ENCODE data around the gene RBM4. TPM values are rescaled to one million over a fixed set of nuclear protein-coding genes. Genes with fewer than 3 reads are reported as not detected.
"Not testable (repeated sequence)": the region's sequence is repeated elsewhere in the genome, so short reads cannot be mapped to it uniquely, and the experiment has no call there.

Gene RBM4
- total RNA-seq, 2 donors from 2014 or later: 116 to 135 TPM

DNA sequence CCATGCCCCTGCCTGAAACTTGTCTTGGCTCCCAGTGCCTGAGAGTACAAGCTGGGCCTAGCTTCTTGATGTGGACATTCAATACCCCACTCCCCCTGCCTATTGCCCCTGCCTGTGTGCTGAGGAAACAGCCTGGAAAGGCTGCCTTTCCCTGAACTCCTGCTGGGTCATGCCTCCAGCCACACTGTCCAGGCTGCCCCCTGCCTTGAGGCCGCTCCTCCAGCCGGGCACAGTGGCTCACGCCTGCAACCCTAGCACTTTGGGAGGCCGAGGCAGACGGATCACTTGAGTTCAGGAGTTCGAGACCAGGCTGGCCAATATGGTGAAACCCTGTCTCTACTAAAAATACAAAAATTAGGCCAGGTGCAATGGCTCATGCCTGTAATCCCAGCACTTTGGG, 35.4 kb upstream of the RBM4 start:
- Mint-ChIP-seq H3K4me3 (no peak overlapping the region), H3K9me3 (no peaks in the 10 kb centered on the region), H3K36me3 (ENCODE audit: insufficient read depth in 2 of 2) (peaks cover 0 to 1% of the 10 kb centered on the region in 2 donors), H3K4me1 (ENCODE audit: low read depth) (no peaks in the 10 kb centered on the region), H3K27ac (no peak overlapping the region), H3K27me3 (ENCODE audit: low read depth) (no peaks in the 10 kb centered on the region)
- ATAC-seq (replicated peaks in 1 of 2): no peak
- no peak for DNase-seq

DNA sequence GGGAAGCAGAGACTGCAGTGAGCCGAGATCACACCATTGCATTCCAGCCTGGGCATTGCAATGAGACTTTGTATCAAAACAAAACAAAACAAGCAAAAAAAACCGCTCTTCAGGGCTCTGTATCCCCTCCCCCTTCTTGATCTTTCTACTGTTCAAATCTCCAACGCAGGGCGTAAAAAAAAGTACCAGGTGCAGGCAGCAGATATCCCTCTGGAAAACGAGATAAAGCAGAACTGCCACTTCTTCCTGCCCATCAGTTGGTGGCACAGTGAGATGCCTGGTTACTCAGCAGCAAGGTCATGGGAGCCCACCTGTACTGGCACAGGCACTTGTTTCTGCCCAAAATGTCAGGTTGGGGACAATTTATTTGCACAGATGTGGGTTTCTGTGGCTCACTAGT, 34.3 kb upstream of the RBM4 start:
- Mint-ChIP-seq H3K27ac (no peak overlapping the region), H3K4me1 (ENCODE audit: low read depth) (no peaks in the 10 kb centered on the region), H3K36me3 (ENCODE audit: insufficient read depth in 2 of 2) (peaks cover 0 to 1% of the 10 kb centered on the region in 2 donors), H3K9me3 (no peaks in the 10 kb centered on the region), H3K4me3 (no peak overlapping the region), H3K27me3 (ENCODE audit: low read depth) (no peaks in the 10 kb centered on the region)
- no peak for DNase-seq
- ATAC-seq (replicated peaks in 1 of 2): no peak

DNA sequence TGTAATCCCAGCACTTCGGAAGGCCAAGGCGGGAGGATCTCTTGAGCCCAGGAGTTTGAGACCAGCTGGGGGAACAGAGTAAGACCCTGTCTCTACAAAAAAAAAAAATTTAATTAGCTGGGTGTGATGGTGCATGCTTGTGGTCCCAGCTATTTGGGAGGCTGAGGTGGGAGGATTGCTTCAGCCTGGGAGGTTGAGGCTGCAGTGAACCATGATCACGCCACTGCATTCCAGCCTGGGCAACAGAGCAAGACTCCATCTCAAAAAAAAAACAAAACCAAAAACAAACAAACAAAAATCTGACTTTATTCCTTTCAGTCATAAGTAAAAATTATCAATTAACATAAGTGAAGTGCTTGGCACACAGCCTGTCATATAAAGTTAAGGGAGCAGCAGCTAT, 31.9 kb upstream of the RBM4 start:
- H3K9me3 Mint-ChIP-seq; H3K27me3 Mint-ChIP-seq (ENCODE audit: low read depth); DNase-seq; H3K4me3 Mint-ChIP-seq; ATAC-seq (replicated peaks in 1 of 2); H3K36me3 Mint-ChIP-seq (ENCODE audit: insufficient read depth in 2 of 2); H3K27ac Mint-ChIP-seq: not testable (repeated sequence)
- peaks cover 12% of the 10 kb centered on the region for H3K4me1 Mint-ChIP-seq (ENCODE audit: low read depth)

DNA sequence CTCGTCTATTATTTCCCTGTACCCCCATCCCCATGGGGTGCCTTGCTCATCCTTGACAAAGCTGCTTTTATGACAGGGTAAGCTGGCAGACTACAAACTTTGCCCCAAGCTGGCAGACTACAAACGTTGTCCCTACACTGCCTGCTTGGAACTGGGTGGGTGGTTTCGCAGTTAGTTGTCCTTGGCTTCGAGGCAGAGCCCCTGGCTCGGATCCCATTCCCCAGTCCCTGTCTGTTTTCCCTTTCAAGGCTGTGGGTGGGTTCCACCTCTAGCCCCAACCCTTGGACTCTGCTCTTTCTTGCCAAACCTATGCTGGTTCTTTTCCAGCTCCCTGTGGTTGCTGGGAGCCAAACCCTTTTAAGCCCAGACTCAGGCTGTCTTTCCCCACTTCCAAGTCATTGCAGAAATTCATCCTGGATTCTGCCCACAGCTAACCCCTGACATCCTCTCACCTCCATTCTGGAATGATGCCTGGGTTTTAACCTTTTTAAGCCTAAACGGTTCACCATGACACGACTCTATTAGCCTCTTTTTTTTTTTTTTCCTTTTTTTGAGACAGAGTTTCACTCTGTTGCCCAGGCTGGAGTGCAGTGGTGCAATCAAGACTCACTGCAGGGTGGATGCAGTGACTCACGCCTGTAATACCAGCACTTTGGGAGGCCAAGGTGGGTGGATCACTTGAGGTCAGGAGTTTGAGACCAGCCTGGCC, 31.2 kb upstream of the RBM4 start:
- Mint-ChIP-seq H3K4me1 (ENCODE audit: low read depth) (peaks cover 12% of the 10 kb centered on the region), H3K4me3 (no peak overlapping the region), H3K36me3 (ENCODE audit: insufficient read depth in 2 of 2) (peaks cover 0 to 1% of the 10 kb centered on the region in 2 donors), H3K27me3 (ENCODE audit: low read depth) (no peaks in the 10 kb centered on the region), H3K9me3 (no peaks in the 10 kb centered on the region), H3K27ac (no peak overlapping the region)
- DNase-seq: no peak
- no peak for ATAC-seq (replicated peaks in 1 of 2)

DNA sequence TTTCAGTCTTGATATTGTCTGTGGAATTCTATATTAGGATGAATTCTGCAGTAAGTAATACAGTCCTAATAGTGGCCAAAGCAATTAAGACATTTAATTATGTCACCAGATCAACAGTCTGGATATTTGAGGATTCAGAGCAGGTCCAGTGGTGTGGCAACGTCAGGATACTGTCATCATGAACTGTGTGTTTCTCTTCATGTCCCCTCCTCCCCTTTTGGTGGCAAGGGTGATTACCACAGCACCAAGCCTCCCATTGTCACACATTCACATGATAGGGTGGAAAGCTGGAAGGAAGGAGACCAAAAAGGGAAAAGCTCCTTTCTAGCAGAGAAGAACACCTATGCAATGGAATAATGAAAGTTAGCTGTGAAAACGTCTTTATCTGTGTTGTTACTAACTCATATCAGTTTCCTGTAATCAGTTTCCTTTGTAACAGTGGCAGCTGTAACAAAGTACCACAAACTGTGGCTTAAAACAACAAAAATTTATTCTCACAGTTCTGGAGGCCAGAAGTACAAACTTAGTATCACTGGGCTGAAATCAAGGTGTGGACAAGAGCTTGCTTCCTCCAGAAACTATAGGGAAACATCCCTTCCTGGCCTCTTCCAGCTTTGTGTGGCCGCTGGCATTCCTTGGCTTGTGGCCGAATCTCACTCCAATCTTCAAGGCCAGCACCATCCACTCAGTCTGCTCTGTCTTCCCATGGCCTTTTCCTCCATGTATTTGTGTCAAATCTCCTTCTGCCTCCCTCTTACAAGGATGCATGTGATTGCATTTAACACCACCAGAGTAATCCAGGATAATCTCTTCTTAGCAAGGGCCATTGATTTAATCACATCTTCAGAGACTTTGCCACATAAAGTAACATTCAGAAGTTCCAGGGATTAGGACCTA, 28.5 kb upstream of the RBM4 start:
- no peak for ATAC-seq (replicated peaks in 1 of 2)
- Mint-ChIP-seq H3K27me3 (ENCODE audit: low read depth) (no peaks in the 10 kb centered on the region), H3K27ac (peak overlapping the region; percentile 22), H3K9me3 (no peaks in the 10 kb centered on the region), H3K4me1 (ENCODE audit: low read depth) (peaks cover 15% of the 10 kb centered on the region), H3K36me3 (ENCODE audit: insufficient read depth in 2 of 2) (peaks cover 0 to 1% of the 10 kb centered on the region in 2 donors), H3K4me3 (no peak overlapping the region)
- DNase-seq: no peak

DNA sequence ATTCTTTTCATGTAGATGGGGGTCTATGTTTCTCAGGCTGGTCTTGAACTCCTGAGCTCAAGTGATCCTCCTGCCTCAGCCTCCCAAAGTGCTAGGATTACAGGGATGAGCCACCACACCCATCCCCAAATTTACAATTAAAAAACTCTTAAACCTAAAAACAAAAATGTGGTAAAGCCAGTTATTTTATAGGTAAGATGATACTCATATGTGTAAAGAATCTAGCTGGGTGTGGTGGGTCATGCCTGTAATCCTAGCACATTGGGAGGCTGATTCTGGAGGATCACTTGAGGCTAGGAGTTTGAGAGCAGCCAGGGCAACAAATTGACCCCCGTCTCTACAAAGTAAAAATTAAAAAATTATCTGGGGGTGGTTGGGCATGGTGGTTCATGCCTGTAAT, 26.0 kb upstream of the RBM4 start:
- no peaks in the 10 kb centered on the region for H3K27me3 Mint-ChIP-seq (ENCODE audit: low read depth)
- DNase-seq (no peak), ATAC-seq (replicated peaks in 1 of 2) (no peak)
- no peak overlapping the region for H3K27ac Mint-ChIP-seq
- H3K9me3 Mint-ChIP-seq: no peaks in the 10 kb centered on the region
- peaks cover 26% of the 10 kb centered on the region for H3K4me1 Mint-ChIP-seq (ENCODE audit: low read depth)
- no peak overlapping the region for H3K4me3 Mint-ChIP-seq
- peaks cover 7 to 12% of the 10 kb centered on the region in 2 donors for H3K36me3 Mint-ChIP-seq (ENCODE audit: insufficient read depth in 2 of 2)

DNA sequence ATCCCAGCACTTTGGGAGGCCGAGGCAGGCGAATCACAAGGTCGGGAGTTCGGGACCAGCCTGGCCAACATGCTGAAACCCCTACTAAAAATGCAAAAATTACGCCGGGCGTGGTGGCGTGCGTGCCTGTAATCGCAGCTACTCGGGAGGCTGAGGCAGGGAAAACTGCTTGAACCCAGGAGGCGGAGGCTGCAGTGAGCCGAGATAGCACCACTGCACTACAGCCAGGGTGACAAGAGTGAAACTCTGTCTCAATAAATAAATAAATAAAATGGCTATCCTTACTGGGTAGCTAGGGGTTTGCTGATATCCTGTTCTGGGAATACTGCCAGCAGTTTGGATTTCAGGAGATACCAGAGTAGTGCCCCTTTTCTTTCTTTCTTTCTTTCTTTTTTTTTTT, 24.4 kb upstream of the RBM4 start:
- no peaks in the 10 kb centered on the region for H3K27me3 Mint-ChIP-seq (ENCODE audit: low read depth)
- no peaks in the 10 kb centered on the region for H3K9me3 Mint-ChIP-seq
- no peak for DNase-seq
- H3K27ac Mint-ChIP-seq: no peak overlapping the region
- H3K4me3 Mint-ChIP-seq: peak overlapping the region in 1 of 2 donors; percentile 24
- peaks cover 18 to 27% of the 10 kb centered on the region in 2 donors for H3K36me3 Mint-ChIP-seq (ENCODE audit: insufficient read depth in 2 of 2)
- H3K4me1 Mint-ChIP-seq (ENCODE audit: low read depth): peaks cover 33% of the 10 kb centered on the region
- no peak for ATAC-seq (replicated peaks in 1 of 2)

DNA sequence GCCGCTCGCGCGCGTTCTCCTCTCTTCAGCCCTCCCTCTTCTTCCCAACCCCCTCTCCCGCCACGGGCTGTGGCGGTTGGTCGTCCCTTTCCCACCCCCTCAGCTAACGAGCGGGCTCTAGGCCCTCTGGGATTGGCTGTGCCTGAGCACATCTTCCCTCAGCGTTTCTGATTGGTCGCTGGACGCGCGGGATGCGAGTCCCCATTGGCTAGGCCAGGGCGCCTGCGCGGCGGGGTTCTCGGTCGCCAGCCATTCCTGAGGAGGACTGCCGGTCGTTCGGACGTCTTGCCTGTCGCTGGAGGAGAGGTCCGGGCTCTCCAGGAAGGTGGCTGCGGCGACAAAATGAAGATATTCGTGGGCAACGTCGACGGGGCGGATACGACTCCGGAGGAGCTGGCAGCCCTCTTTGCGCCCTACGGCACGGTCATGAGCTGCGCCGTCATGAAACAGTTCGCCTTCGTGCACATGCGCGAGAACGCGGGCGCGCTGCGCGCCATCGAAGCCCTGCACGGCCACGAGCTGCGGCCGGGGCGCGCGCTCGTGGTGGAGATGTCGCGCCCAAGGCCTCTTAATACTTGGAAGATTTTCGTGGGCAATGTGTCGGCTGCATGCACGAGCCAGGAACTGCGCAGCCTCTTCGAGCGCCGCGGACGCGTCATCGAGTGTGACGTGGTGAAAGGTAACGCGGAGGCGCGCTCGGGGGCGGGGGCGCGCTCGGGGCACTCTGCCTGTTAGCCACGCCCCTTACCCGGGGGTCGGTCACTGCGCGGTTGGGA, 21.9 kb upstream of the RBM4 start, which contains the start of gene RBM14:
Gene RBM14 (plus strand): TSS at position 252 of the 776 bp plus-strand sequence. CDS start 91 bp downstream, at position 343.
- H3K4me3 Mint-ChIP-seq: peak within 1 kb of the TSS; percentile 99 to 100
- peaks cover 46% of the 10 kb centered on the region for H3K4me1 Mint-ChIP-seq (ENCODE audit: low read depth)
- H3K27ac Mint-ChIP-seq: peak within 1 kb of the TSS; percentile 98
- peak; percentile 98 to 99 for DNase-seq
- peaks cover 23 to 36% of the 10 kb centered on the region in 2 donors for H3K36me3 Mint-ChIP-seq (ENCODE audit: insufficient read depth in 2 of 2)
- peak; percentile 93 for ATAC-seq (replicated peaks in 1 of 2)
- no peaks in the 10 kb centered on the region for H3K27me3 Mint-ChIP-seq (ENCODE audit: low read depth)
- no peaks in the 10 kb centered on the region for H3K9me3 Mint-ChIP-seq

DNA sequence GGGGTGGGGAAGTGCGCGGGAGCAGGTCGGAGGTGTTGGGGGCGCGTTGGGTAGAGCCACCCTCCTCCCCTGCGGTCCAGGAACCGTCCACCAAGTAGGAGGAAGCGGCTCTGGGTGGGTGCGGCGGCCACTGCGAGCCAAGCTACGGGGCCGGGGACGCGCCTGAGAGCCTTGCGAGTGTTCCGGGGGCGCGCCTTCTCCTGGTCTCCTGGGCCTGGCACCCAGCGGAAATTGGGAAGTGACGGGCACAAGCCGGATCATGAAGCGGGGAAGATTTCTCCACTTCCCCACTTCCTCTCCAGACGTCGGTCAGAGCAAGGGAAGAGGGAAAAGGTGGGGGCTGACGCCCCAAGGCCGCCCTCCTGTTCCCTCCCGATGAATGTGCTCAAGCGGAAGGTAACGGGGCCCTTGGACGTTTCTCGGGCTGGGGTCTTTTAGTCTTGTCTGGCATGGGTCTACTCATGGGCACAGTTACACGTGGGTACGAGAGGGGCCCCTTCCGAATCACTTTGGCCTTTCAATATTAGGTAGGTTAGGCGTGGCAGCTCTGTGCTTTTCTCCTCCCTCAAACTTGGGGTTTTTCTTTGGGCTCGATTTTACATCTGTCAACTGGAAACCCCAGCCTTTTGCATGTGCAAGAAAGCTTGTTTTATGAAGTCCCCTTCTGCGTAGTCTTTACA, 21.2 kb upstream of the RBM4 start:
- Mint-ChIP-seq H3K27me3 (ENCODE audit: low read depth) (no peaks in the 10 kb centered on the region), H3K9me3 (no peaks in the 10 kb centered on the region), H3K27ac (peak overlapping the region; percentile 98), H3K4me3 (peak overlapping the region; percentile 99 to 100), H3K36me3 (ENCODE audit: insufficient read depth in 2 of 2) (peaks cover 23 to 42% of the 10 kb centered on the region in 2 donors), H3K4me1 (ENCODE audit: low read depth) (peaks cover 54% of the 10 kb centered on the region)
- ATAC-seq (replicated peaks in 1 of 2) (peak in 1 of 2 donors; percentile 6), DNase-seq (peak; percentile 36 to 41)

DNA sequence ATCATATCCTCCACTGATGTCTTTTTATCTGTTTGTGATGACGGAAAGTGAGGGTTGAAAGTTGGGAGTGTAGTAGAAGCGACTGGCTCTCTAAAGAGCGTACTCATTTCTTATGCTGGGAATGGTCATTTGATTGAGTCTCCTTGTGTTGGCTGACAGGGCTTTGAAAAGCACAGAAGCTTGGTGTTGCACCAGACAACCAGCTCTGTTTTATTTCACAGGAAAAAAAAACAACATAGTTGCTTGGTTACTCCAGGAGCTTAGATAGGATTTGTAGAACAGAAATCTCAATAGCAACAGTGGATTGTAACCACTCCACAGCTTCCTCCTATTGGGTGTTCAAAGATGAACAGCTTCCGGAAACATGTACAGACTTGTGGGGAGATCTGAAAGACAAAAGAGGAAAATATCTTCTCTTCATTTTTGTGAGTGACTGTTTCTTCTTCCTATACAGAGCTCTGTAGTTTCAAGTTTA, 19.4 kb upstream of the RBM4 start:
- ATAC-seq (replicated peaks in 1 of 2) (peak in 1 of 2 donors; percentile 9), DNase-seq (no peak)
- H3K4me3 Mint-ChIP-seq: peak overlapping the region; percentile 99 to 100
- no peaks in the 10 kb centered on the region for H3K27me3 Mint-ChIP-seq (ENCODE audit: low read depth)
- peaks cover 72% of the 10 kb centered on the region for H3K4me1 Mint-ChIP-seq (ENCODE audit: low read depth)
- peak overlapping the region; percentile 98 for H3K27ac Mint-ChIP-seq
- H3K9me3 Mint-ChIP-seq: no peaks in the 10 kb centered on the region
- H3K36me3 Mint-ChIP-seq (ENCODE audit: insufficient read depth in 2 of 2): peaks cover 35 to 56% of the 10 kb centered on the region in 2 donors

DNA sequence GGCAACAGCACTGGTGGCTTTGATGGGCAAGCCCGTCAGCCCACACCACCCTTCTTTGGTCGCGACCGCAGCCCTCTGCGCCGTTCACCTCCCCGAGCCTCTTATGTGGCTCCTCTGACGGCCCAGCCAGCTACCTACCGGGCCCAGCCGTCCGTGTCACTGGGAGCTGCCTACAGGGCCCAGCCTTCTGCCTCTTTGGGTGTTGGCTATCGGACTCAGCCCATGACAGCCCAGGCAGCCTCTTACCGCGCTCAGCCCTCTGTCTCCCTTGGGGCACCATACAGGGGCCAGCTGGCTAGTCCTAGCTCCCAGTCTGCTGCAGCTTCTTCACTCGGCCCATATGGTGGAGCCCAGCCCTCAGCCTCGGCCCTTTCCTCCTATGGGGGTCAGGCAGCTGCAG, 14.1 kb upstream of the RBM4 start:
- peaks cover 27 to 56% of the 10 kb centered on the region in 2 donors for H3K36me3 Mint-ChIP-seq (ENCODE audit: insufficient read depth in 2 of 2)
- H3K27ac Mint-ChIP-seq: no peak overlapping the region
- H3K27me3 Mint-ChIP-seq (ENCODE audit: low read depth): no peaks in the 10 kb centered on the region
- peaks cover 66% of the 10 kb centered on the region for H3K4me1 Mint-ChIP-seq (ENCODE audit: low read depth)
- H3K9me3 Mint-ChIP-seq: no peaks in the 10 kb centered on the region
- ATAC-seq (replicated peaks in 1 of 2) (peak in 1 of 2 donors; percentile 5), DNase-seq (no peak)
- H3K4me3 Mint-ChIP-seq: no peak overlapping the region

DNA sequence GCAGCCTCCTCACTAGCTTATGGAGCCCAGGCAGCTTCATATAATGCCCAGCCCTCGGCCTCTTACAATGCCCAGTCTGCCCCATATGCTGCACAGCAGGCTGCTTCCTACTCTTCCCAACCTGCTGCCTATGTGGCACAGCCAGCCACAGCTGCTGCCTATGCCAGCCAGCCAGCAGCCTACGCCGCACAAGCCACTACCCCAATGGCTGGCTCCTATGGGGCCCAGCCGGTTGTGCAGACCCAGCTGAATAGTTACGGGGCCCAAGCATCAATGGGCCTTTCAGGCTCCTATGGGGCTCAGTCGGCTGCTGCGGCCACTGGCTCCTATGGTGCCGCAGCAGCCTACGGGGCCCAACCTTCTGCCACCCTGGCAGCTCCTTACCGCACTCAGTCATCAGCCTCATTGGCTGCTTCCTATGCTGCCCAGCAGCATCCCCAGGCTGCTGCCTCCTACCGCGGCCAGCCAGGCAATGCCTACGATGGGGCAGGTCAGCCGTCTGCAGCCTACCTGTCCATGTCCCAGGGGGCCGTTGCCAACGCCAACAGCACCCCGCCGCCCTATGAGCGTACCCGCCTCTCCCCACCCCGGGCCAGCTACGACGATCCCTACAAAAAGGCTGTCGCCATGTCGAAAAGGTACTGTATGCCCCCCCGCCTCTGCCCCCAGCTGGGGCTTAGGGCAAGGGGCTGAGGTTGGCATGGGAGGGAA, 13.3 kb upstream of the RBM4 start:
- Mint-ChIP-seq H3K27me3 (ENCODE audit: low read depth) (no peaks in the 10 kb centered on the region), H3K4me1 (ENCODE audit: low read depth) (peaks cover 64% of the 10 kb centered on the region), H3K27ac (no peak overlapping the region), H3K4me3 (no peak overlapping the region), H3K9me3 (no peaks in the 10 kb centered on the region), H3K36me3 (ENCODE audit: insufficient read depth in 2 of 2) (peaks cover 28 to 58% of the 10 kb centered on the region in 2 donors)
- DNase-seq (no peak), ATAC-seq (replicated peaks in 1 of 2) (no peak)

Measured in activated T-cell treated with anti-CD3 and anti-CD28 coated beads, Interleukin-2, amount 50 U/mL, for 72 hours (primary cell).